HCT116 (cell line): ENCODE measurements around the gene ZSCAN5C. TPM values are rescaled to one million over a fixed set of nuclear protein-coding genes. Genes with fewer than 3 reads are reported as not detected.

Experiments
- ATAC-seq: fragments of 200-7000 bp; cut with Tn5 transposase; 2 replicates; pipeline ENCODE4 v1.9.1; 2020; ENCODE audit warnings: mild to moderate bottlenecking, moderate library complexity
- BruUV-seq: library from RNA; stranded (reverse); fragments of 400-500 nt; replicated peaks from 2 replicates; lab custom pipeline; 2021; lab: Mats Ljungman, UMichigan
- CTCF ChIA-PET: fragments of 300-600 bp; sonication (Branson Sonifier 250); formaldehyde crosslinking; loops from one replicate; lab custom pipeline; 2021; ENCODE audit warnings: antibody characterized with exemption; lab: Charles Lee
- POLR2A ChIA-PET: fragments of 300-600, 350-600 bp; sonication (Branson Sonifier 250); formaldehyde crosslinking; loops from one replicate; lab custom pipeline; 2021; ENCODE audit warnings: antibody characterized with exemption; lab: Charles Lee
- RAD21 ChIA-PET, 2 experiments: fragments of 300-600 bp; sonication (Branson Sonifier 250); formaldehyde crosslinking; loops; one replicate each; lab custom pipeline; 2023; ENCODE audit warnings: low total read pairs in 2 of 2; ENCODE audit not compliant: uncharacterized antibody in 2 of 2, unreplicated experiment in 2 of 2, low non-redundant PET in 1 of 2; lab: Charles Lee
- DNase-seq: peaks from one replicate; pipeline ENCODE4 v3.0.0-alpha.2; 2010; ENCODE audit warnings: low read depth, low spot score
- H2AFZ ChIP-seq: fragments of 200-600 bp; shearing (Covaris generic), sonication (generic); 2 replicates; pipeline ENCODE4 v1.6.1; 2017; ENCODE audit warnings: low read depth, mixed run types, mixed read lengths, antibody characterized with exemption, low read length; ENCODE audit not compliant: poor library complexity, severe bottlenecking
- H3K27ac ChIP-seq: 2 replicates; pipeline ENCODE4 v1.5.1; 2012; ENCODE audit warnings: low read depth, low read length
- H3K27me3 ChIP-seq: fragments of 200-600 bp; sonication (generic); 2 replicates; pipeline ENCODE4 v1.6.1; 2016; ENCODE audit warnings: mixed run types, low read length, mixed read lengths; ENCODE audit not compliant: insufficient read depth
- H3K36me3 ChIP-seq, 2 experiments: fragments of 200-500 bp in 1 of 2; fragments of 200-600 bp in 1 of 2; sonication (Bioruptor generic) in 1 of 2; sonication (generic) in 1 of 2; 2 replicates each; pipeline versions ENCODE4 v1.5.1 to v1.6.1; 2014 to 2016; ENCODE audit warnings: low read length in 2 of 2, inconsistent platforms in 1 of 2, mixed read lengths in 1 of 2, mixed run types in 1 of 2; ENCODE audit not compliant: insufficient read depth in 2 of 2, control insufficient read depth in 1 of 2
- H3K4me1 ChIP-seq, 2 experiments: fragments of 200-600 bp in 1 of 2; sonication (generic) in 1 of 2; 2 replicates each; pipeline versions ENCODE4 v1.5.1 to v1.6.1; 2012 to 2017; ENCODE audit warnings: low read length in 2 of 2, inconsistent platforms in 1 of 2, mild to moderate bottlenecking in 1 of 2, mixed read lengths in 1 of 2, mixed run types in 1 of 2, moderate library complexity in 1 of 2; ENCODE audit not compliant: insufficient read depth in 2 of 2, control insufficient read depth in 1 of 2
- H3K4me2 ChIP-seq: fragments of 200-600 bp; sonication (generic); 2 replicates; pipeline ENCODE4 v1.6.1; 2017; ENCODE audit warnings: mixed run types, low read length, mixed read lengths
- H3K4me3 ChIP-seq, 2 experiments: fragments of 200-600 bp in 1 of 2; sonication (generic) in 1 of 2; replicated peaks in 1 of 2; 2 replicates each; pipeline ENCODE4 v1.5.1; 2011 to 2016; ENCODE audit warnings: low read length in 2 of 2, control low read depth in 1 of 2, low read depth in 1 of 2, mild to moderate bottlenecking in 1 of 2, mixed read lengths in 1 of 2, mixed run types in 1 of 2
- H3K79me2 ChIP-seq: fragments of 200-600 bp; sonication (generic); 2 replicates; pipeline ENCODE4 v1.6.1; 2017; ENCODE audit warnings: mild to moderate bottlenecking, mixed run types, low read length, moderate library complexity, mixed read lengths; ENCODE audit not compliant: insufficient read depth
- H3K9ac ChIP-seq: fragments of 200-600 bp; sonication (generic); 2 replicates; pipeline ENCODE4 v1.6.1; 2016; ENCODE audit warnings: low read length, mixed read lengths
- H3K9me2 ChIP-seq: fragments of 200-600 bp; sonication (generic), shearing (Covaris generic); 2 replicates; pipeline ENCODE4 v1.6.1; 2017; ENCODE audit warnings: mixed run types, mild to moderate bottlenecking, moderate library complexity; ENCODE audit not compliant: insufficient read depth
- H3K9me3 ChIP-seq, 2 experiments: fragments of 200-500 bp in 1 of 2; fragments of 200-600 bp in 1 of 2; sonication (Bioruptor generic) in 1 of 2; sonication (generic) in 1 of 2; 2 replicates each; pipeline ENCODE4 v1.6.1; 2014 to 2017; ENCODE audit warnings: low read length in 2 of 2, mixed read lengths in 2 of 2, inconsistent platforms in 1 of 2, low read depth in 1 of 2, mild to moderate bottlenecking in 1 of 2, mixed run types in 1 of 2, moderate library complexity in 1 of 2; ENCODE audit not compliant: control insufficient read depth in 1 of 2, insufficient read depth in 1 of 2
- H4K20me1 ChIP-seq: fragments of 200-600 bp; sonication (generic), shearing (Covaris generic); 2 replicates; pipeline ENCODE4 v1.6.1; 2017; ENCODE audit warnings: mixed run types, mild to moderate bottlenecking, moderate library complexity; ENCODE audit not compliant: insufficient read depth
- EGR1 ChIP-seq: IDR thresholded peaks from 2 replicates; pipeline ENCODE4 v1.6.1; 2012; ENCODE audit warnings: low read depth
- EZH2 ChIP-seq: fragments of 200-600 bp; sonication (generic); IDR thresholded peaks from 2 replicates; pipeline ENCODE4 v1.6.1; 2017; ENCODE audit warnings: antibody characterized with exemption, mixed run types
- EZH2phosphoT487 ChIP-seq: fragments of 200-600 bp; IDR thresholded peaks from 2 replicates; pipeline ENCODE4 v1.6.1; 2018; ENCODE audit warnings: antibody characterized with exemption, borderline replicate concordance
- FOSL1 ChIP-seq: IDR thresholded peaks from 2 replicates; pipeline ENCODE4 v1.6.1; 2012; ENCODE audit warnings: low read depth
- POLR2A ChIP-seq: IDR thresholded peaks from 2 replicates; pipeline ENCODE4 v1.7.0; 2011; ENCODE audit warnings: borderline replicate concordance; ENCODE audit not compliant: insufficient read depth, insufficient read length; ENCODE audit errors: extremely low read depth
- RAD21 ChIP-seq: IDR thresholded peaks from 2 replicates; pipeline ENCODE4 v1.6.1; 2012; ENCODE audit warnings: low read depth, mild to moderate bottlenecking
- SIN3A ChIP-seq: IDR thresholded peaks from 2 replicates; pipeline ENCODE4 v1.6.1; 2012; ENCODE audit warnings: low read depth
- SP1 ChIP-seq: IDR thresholded peaks from 2 replicates; pipeline ENCODE4 v1.6.1; 2012; ENCODE audit warnings: low read depth
- YY1 ChIP-seq: IDR thresholded peaks from 2 replicates; pipeline ENCODE4 v1.6.1; 2011; ENCODE audit warnings: low read length, low read depth, moderate library complexity, mild to moderate bottlenecking; ENCODE audit not compliant: insufficient replicate concordance; ENCODE audit errors: extremely low read depth
- ZNF274 ChIP-seq: fragments of 200-500 bp; sonication (Bioruptor generic); IDR thresholded peaks from 2 replicates; pipeline ENCODE4 v1.6.1; 2014; ENCODE audit warnings: mild to moderate bottlenecking, low read depth, low read length, inconsistent platforms
- intact Hi-C: fragments of 100-400 bp; cut with micrococcal nuclease; formaldehyde crosslinking; loops from 2 replicates; pipeline ENCODE4 v1.10.0; 2022
- total RNA-seq: library from RNA; stranded (reverse); gene quantifications from one replicate; pipeline ENCODE4 v1.2.1, GENCODE V29; 2021; ENCODE audit not compliant: unreplicated experiment
- TF ChIP-seq, protein P1 (sequence below): IDR thresholded peaks from 2 replicates; pipeline ENCODE4 v1.6.1; 2011; ENCODE audit warnings: mild to moderate bottlenecking, low read length, moderate library complexity; ENCODE audit not compliant: insufficient replicate concordance; ENCODE audit errors: extremely low read depth
- TF ChIP-seq, protein P2 (sequence below): IDR thresholded peaks from 2 replicates; pipeline ENCODE4 v1.6.1; 2012
- TF ChIP-seq, protein P3 (sequence below), 3 experiments: fragments of 200-600 bp in 1 of 3; sonication (generic) in 1 of 3; IDR thresholded peaks in 2 of 3; conservative IDR thresholded peaks in 1 of 3; 2 replicates each; pipeline ENCODE4 v1.5.1; 2012 to 2017; ENCODE audit warnings: low read depth in 2 of 3, low read length in 2 of 3, antibody characterized with exemption in 1 of 3, borderline replicate concordance in 1 of 3, control low read depth in 1 of 3, mild to moderate bottlenecking in 1 of 3, mixed read lengths in 1 of 3, mixed run types in 1 of 3, moderate library complexity in 1 of 3; ENCODE audit not compliant: insufficient read depth in 1 of 3

ZSCAN5C gene
- total RNA-seq, 1 experiment from 2014 or later = not detected

DNA sequence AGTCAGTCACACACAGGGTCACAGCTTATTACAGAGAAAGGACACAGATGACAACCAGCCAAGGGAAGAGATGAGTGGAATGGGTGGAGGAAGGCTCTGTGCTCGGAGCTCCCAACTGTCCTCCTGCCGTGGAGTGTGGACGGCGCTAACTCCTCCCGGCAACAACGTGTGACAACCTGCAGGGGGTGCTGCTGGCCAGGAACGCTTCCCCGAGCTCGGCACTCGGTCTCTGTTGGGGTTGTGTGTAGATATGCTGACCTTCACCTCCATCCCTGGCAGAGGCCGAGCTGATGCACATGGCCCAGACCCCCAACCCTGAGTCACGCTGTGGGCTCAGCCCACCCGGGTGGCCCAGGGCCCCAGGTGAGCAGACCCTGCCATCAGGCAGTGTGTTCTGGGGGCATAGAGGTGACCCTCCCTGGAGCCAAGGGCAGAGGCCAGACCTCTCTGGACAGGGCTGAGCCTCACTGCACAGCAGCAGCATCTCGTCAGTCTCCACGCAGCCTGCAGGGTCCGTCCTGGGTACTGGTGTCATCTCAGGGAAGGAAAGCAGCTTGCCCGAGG, 46.9 kb upstream of the ZSCAN5C start:
- DNase-seq (no peak), ATAC-seq (peak; percentile 77)
- Histone ChIP-seq H3K4me2 (no peak overlapping the region), H2AFZ (no peak overlapping the region), H3K4me3 (no peak overlapping the region), H3K27me3 (no peaks in the 10 kb centered on the region), H3K9me3 (no peaks in the 10 kb centered on the region), H3K9ac (no peak overlapping the region), H3K27ac (no peak overlapping the region), H3K9me2 (no peaks in the 10 kb centered on the region), H3K79me2 (no peaks in the 10 kb centered on the region), H3K36me3 (0 out of 4 replicates have a peak, but pooled peaks cover 0 to 2% of the 10 kb centered on the region in 2 experiments), H3K4me1 (no peaks in the 10 kb centered on the region), H4K20me1 (no peaks in the 10 kb centered on the region)
- BruUV-seq = no TSS peak
- POLR2A ChIA-PET = interaction anchor here (0.7 kb wide), 1 partner anchor 14 kb away, joined by 4 read pairs; the partner anchor contains the start of gene ZNF444
- intact Hi-C loops = no loop called here
- TF ChIP-seq EZH2 (no peak), YY1 (no peak), EZH2phosphoT487 (no peak), POLR2A (no peak), FOSL1 (no peak), SIN3A (no peak), ZNF274 (no peak), EGR1 (no peak), RAD21 (peak; percentile 32; the same call in 1 of the 2 replicates), SP1 (no peak)
- TF ChIP-seq, protein P1, sequence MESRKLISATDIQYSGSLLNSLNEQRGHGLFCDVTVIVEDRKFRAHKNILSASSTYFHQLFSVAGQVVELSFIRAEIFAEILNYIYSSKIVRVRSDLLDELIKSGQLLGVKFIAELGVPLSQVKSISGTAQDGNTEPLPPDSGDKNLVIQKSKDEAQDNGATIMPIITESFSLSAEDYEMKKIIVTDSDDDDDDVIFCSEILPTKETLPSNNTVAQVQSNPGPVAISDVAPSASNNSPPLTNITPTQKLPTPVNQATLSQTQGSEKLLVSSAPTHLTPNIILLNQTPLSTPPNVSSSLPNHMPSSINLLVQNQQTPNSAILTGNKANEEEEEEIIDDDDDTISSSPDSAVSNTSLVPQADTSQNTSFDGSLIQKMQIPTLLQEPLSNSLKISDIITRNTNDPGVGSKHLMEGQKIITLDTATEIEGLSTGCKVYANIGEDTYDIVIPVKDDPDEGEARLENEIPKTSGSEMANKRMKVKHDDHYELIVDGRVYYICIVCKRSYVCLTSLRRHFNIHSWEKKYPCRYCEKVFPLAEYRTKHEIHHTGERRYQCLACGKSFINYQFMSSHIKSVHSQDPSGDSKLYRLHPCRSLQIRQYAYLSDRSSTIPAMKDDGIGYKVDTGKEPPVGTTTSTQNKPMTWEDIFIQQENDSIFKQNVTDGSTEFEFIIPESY = no peak
- TF ChIP-seq, protein P2, sequence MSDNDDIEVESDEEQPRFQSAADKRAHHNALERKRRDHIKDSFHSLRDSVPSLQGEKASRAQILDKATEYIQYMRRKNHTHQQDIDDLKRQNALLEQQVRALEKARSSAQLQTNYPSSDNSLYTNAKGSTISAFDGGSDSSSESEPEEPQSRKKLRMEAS = no peak
- TF ChIP-seq, protein P3, sequence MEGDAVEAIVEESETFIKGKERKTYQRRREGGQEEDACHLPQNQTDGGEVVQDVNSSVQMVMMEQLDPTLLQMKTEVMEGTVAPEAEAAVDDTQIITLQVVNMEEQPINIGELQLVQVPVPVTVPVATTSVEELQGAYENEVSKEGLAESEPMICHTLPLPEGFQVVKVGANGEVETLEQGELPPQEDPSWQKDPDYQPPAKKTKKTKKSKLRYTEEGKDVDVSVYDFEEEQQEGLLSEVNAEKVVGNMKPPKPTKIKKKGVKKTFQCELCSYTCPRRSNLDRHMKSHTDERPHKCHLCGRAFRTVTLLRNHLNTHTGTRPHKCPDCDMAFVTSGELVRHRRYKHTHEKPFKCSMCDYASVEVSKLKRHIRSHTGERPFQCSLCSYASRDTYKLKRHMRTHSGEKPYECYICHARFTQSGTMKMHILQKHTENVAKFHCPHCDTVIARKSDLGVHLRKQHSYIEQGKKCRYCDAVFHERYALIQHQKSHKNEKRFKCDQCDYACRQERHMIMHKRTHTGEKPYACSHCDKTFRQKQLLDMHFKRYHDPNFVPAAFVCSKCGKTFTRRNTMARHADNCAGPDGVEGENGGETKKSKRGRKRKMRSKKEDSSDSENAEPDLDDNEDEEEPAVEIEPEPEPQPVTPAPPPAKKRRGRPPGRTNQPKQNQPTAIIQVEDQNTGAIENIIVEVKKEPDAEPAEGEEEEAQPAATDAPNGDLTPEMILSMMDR (IDR thresholded peaks at IDR 0.05 in 2 of 3, conservative IDR thresholded peaks at IDR 0.05 in 1 of 3; ENCODE audit: borderline replicate concordance in 1 of 3, insufficient read depth in 1 of 3, low read depth in 2 of 3, low read length in 2 of 3) = peak in 2 of 3 experiments; percentile 58 to 61; a peak in 4 of 6 replicates
- CTCF ChIA-PET = interaction anchor here (0.5 to 1.5 kb wide), 8 partner anchors 17 to 667 kb away, joined by 3 to 7 read pairs (median 3); partner anchors contain the start of gene SSC5D
- RAD21 ChIA-PET = no interaction called here
